HepG2 (cell line): ENCODE results near the gene STRN3. TPM values are rescaled to one million over a fixed set of nuclear protein-coding genes. Genes with fewer than 3 reads are reported as not detected.
A peak's percentile ranks its signal among the peaks of the same experiment; 100 is the strongest.

ENCODE experiments used
- ATAC-seq: fragments of 200-7000 bp; cut with Tn5 transposase; 3 replicates; pipeline ENCODE4 v1.9.1; 2020; ENCODE audit warnings: mild to moderate bottlenecking, moderate library complexity
- BruUV-seq: library from RNA; stranded (reverse); fragments of 400-500 nt; replicated peaks from 2 replicates; lab custom pipeline; 2021; lab: Mats Ljungman, UMichigan
- CTCF ChIA-PET: fragments of 300-600 bp; formaldehyde crosslinking; extraction: SDS; loops from one replicate; lab custom pipeline; 2021; ENCODE audit warnings: low total read pairs, inconsistent platforms, low intra/inter-chr PET ratio; lab: Yijun Ruan, JAX
- POLR2A ChIA-PET: fragments of 350-600 bp; sonication (Branson Sonifier 250); formaldehyde crosslinking; loops from one replicate; lab custom pipeline; 2020; ENCODE audit warnings: antibody characterized with exemption, inconsistent platforms; lab: Yijun Ruan, JAX
- DNase-seq: peaks from one replicate; pipeline ENCODE4 v3.0.0-alpha.2; 2015; ENCODE audit warnings: low spot score
- FAIRE-seq: peaks from 3 replicates; lab custom pipeline; 2011; peaks lifted over from hg19 to GRCh38; lab: Jason Lieb, UNC
- H2AFZ ChIP-seq: one replicate; pipeline ENCODE4 v1.6.1; 2011; ENCODE audit warnings: low read length, inconsistent platforms
- H3K27ac ChIP-seq: fragments of 300-600 bp; 3 replicates; pipeline ENCODE4 v1.8.0; 2011; ENCODE audit warnings: mixed run types, mild to moderate bottlenecking, mixed read lengths, low read length, inconsistent platforms; ENCODE audit not compliant: insufficient read depth; ENCODE audit errors: extremely low read length
- H3K27me3 ChIP-seq, 2 experiments: fragments of 200-600 bp in 1 of 2; 2 replicates in 1 of 2; 3 replicates in 1 of 2; pipeline versions ENCODE4 v1.6.0 to v1.8.0; 2011; ENCODE audit warnings: low read length in 2 of 2, mild to moderate bottlenecking in 2 of 2, moderate library complexity in 2 of 2, inconsistent platforms in 1 of 2; ENCODE audit not compliant: insufficient read depth in 2 of 2, control insufficient read depth in 1 of 2
- H3K36me3 ChIP-seq, 2 experiments: fragments of 200-600 bp in 1 of 2; replicated peaks in 1 of 2; 2 replicates in 1 of 2; 3 replicates in 1 of 2; pipeline versions ENCODE4 v1.5.1 to v1.8.0; 2011; ENCODE audit warnings: low read length in 2 of 2, inconsistent platforms in 1 of 2; ENCODE audit not compliant: insufficient read depth in 2 of 2, control insufficient read depth in 1 of 2
- H3K4me1 ChIP-seq: 2 replicates; pipeline ENCODE4 v1.5.1; 2012; ENCODE audit warnings: low read length, inconsistent platforms; ENCODE audit not compliant: insufficient read depth
- H3K4me2 ChIP-seq: 2 replicates; pipeline ENCODE4 v1.6.0; 2011; ENCODE audit warnings: low read depth, low read length, inconsistent platforms
- H3K4me3 ChIP-seq, 3 experiments: fragments of 200-600 bp in 1 of 3; sonication (generic), shearing (Covaris generic) in 1 of 3; replicated peaks in 1 of 3; 2 replicates each; pipeline ENCODE4 v1.5.1; 2011 to 2016; ENCODE audit warnings: low read length in 3 of 3, inconsistent platforms in 2 of 3, low read depth in 2 of 3, mild to moderate bottlenecking in 2 of 3, control low read depth in 1 of 3, mixed read lengths in 1 of 3; ENCODE audit not compliant: insufficient read depth in 1 of 3
- H3K79me2 ChIP-seq: one replicate; pipeline ENCODE4 v1.6.1; 2011; ENCODE audit warnings: low read length, inconsistent platforms; ENCODE audit not compliant: insufficient read depth
- H3K9ac ChIP-seq: 2 replicates; pipeline ENCODE4 v1.6.0; 2011; ENCODE audit warnings: mild to moderate bottlenecking, low read depth, low read length, inconsistent platforms; ENCODE audit not compliant: insufficient read depth
- H3K9me3 ChIP-seq: 2 replicates; pipeline ENCODE4 v1.5.1; 2012; ENCODE audit warnings: mild to moderate bottlenecking, low read length
- H4K20me1 ChIP-seq: 2 replicates; pipeline ENCODE4 v1.6.0; 2011; ENCODE audit warnings: inconsistent platforms, mild to moderate bottlenecking, low read length, moderate library complexity; ENCODE audit not compliant: insufficient read depth
- ATF2 ChIP-seq: sonication (generic); formaldehyde crosslinking; IDR thresholded peaks from 2 replicates; pipeline ENCODE4 v1.4.0; 2020; ENCODE audit warnings: missing genetic modification reagents
- HNRNPUL1 ChIP-seq: fragments of 200-400 bp; formaldehyde crosslinking; IDR thresholded peaks from 2 replicates; pipeline ENCODE4 v1.6.1; 2017; ENCODE audit warnings: low read depth, mild to moderate bottlenecking, low read length, moderate library complexity
- KDM6A ChIP-seq: IDR thresholded peaks from 2 replicates; pipeline ENCODE4 v1.6.1; 2016; ENCODE audit warnings: low read depth
- ONECUT2 ChIP-seq: sonication (generic); formaldehyde crosslinking; IDR thresholded peaks from 2 replicates; pipeline ENCODE4 v1.4.0; 2020; ENCODE audit warnings: missing genetic modification reagents
- RAD21 ChIP-seq: fragments of 450-650 bp; formaldehyde crosslinking; IDR thresholded peaks from 2 replicates; pipeline ENCODE4 v1.5.0; 2020; ENCODE audit warnings: mild to moderate bottlenecking
- SRSF9 ChIP-seq: fragments of 200-400 bp; formaldehyde crosslinking; IDR thresholded peaks from 2 replicates; pipeline ENCODE4 v1.6.1; 2018; ENCODE audit warnings: borderline replicate concordance, mild to moderate bottlenecking, low read depth, low read length; ENCODE audit not compliant: insufficient read depth, poor library complexity, severe bottlenecking
- STAG1 ChIP-seq: sonication (generic); formaldehyde crosslinking; IDR thresholded peaks from 2 replicates; pipeline ENCODE4 v1.4.0; 2020; ENCODE audit warnings: missing genetic modification reagents
- ZBTB8A ChIP-seq: sonication (generic); formaldehyde crosslinking; IDR thresholded peaks from 2 replicates; pipeline ENCODE4 v1.4.0; 2020; ENCODE audit warnings: mild to moderate bottlenecking, low read depth, missing genetic modification reagents, borderline replicate concordance
- ZNF367 ChIP-seq: sonication (generic); formaldehyde crosslinking; IDR thresholded peaks from 2 replicates; pipeline ENCODE4 v1.4.0; 2020; ENCODE audit warnings: missing genetic modification reagents, borderline replicate concordance
- in situ Hi-C: cut with HindIII; loops from 2 replicates; pipeline ENCODE4 v1.10.0; 2017; ENCODE audit warnings: low pct_unique_long_range_greater_than_20kb; ENCODE audit not compliant: extremely low pct_ligation_motif_present
- intact Hi-C: fragments of 100-400 bp; cut with micrococcal nuclease; formaldehyde crosslinking; loops from one replicate; pipeline ENCODE4 v1.10.0; 2022; ENCODE audit not compliant: unreplicated experiment
- polyA plus RNA-seq, 8 experiments: library from polyadenylated mRNA; depleted of rRNA in 3 of 8; stranded (reverse) in 7 of 8; unstranded in 1 of 8; fragments of >200 nt; fragmentation: Illumina TruSeq in 4 of 8; extraction: Trizol in 4 of 8; gene quantifications; 2 replicates each; pipeline versions ENCODE4 v1.2.1 to v1.2.3, GENCODE V29; 2011 to 2016; ENCODE audit warnings: low read depth in 4 of 8, missing spikeins in 1 of 8, mixed read lengths in 1 of 8; ENCODE audit not compliant: insufficient read depth in 1 of 8
- total RNA-seq, 5 experiments: library from RNA; depleted of rRNA; stranded (reverse); fragments of >200 nt; fragmentation: Illumina TruSeq; extraction: Trizol; gene quantifications; 2 replicates each; pipeline ENCODE4 v1.2.3, GENCODE V29; 2016; ENCODE audit warnings: low read depth in 1 of 5
- TF ChIP-seq, protein P1 (sequence below): sonication (generic); formaldehyde crosslinking; IDR thresholded peaks from 2 replicates; pipeline ENCODE4 v1.9.0; 2021; ENCODE audit warnings: mild to moderate bottlenecking, missing genetic modification reagents
- TF ChIP-seq, protein P2 (sequence below): sonication (generic); formaldehyde crosslinking; IDR thresholded peaks from 2 replicates; pipeline ENCODE4 v1.5.0; 2020; ENCODE audit warnings: mild to moderate bottlenecking, missing genetic modification reagents, moderate library complexity

STRN3 gene
- total and polyA plus RNA-seq, 2 of the 13 experiments (the other 11 are each of a cell fraction or from before 2014, with no cell fraction given), result 49.4 to 123 TPM

GRCh38 chr14:30907659-30908057, 118.5 kb downstream of the STRN3 start (continued):
- TF ChIP-seq, protein P1, sequence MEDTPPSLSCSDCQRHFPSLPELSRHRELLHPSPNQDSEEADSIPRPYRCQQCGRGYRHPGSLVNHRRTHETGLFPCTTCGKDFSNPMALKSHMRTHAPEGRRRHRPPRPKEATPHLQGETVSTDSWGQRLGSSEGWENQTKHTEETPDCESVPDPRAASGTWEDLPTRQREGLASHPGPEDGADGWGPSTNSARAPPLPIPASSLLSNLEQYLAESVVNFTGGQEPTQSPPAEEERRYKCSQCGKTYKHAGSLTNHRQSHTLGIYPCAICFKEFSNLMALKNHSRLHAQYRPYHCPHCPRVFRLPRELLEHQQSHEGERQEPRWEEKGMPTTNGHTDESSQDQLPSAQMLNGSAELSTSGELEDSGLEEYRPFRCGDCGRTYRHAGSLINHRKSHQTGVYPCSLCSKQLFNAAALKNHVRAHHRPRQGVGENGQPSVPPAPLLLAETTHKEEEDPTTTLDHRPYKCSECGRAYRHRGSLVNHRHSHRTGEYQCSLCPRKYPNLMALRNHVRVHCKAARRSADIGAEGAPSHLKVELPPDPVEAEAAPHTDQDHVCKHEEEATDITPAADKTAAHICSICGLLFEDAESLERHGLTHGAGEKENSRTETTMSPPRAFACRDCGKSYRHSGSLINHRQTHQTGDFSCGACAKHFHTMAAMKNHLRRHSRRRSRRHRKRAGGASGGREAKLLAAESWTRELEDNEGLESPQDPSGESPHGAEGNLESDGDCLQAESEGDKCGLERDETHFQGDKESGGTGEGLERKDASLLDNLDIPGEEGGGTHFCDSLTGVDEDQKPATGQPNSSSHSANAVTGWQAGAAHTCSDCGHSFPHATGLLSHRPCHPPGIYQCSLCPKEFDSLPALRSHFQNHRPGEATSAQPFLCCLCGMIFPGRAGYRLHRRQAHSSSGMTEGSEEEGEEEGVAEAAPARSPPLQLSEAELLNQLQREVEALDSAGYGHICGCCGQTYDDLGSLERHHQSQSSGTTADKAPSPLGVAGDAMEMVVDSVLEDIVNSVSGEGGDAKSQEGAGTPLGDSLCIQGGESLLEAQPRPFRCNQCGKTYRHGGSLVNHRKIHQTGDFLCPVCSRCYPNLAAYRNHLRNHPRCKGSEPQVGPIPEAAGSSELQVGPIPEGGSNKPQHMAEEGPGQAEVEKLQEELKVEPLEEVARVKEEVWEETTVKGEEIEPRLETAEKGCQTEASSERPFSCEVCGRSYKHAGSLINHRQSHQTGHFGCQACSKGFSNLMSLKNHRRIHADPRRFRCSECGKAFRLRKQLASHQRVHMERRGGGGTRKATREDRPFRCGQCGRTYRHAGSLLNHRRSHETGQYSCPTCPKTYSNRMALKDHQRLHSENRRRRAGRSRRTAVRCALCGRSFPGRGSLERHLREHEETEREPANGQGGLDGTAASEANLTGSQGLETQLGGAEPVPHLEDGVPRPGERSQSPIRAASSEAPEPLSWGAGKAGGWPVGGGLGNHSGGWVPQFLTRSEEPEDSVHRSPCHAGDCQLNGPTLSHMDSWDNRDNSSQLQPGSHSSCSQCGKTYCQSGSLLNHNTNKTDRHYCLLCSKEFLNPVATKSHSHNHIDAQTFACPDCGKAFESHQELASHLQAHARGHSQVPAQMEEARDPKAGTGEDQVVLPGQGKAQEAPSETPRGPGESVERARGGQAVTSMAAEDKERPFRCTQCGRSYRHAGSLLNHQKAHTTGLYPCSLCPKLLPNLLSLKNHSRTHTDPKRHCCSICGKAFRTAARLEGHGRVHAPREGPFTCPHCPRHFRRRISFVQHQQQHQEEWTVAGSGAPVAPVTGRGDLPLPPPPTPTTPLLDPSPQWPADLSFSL (CRISPR knock-in tag), result no peak
- TF ChIP-seq ONECUT2 (no peak), ZBTB8A (no peak)

- in situ Hi-C loops, result no loop called here
- no peak overlapping the region for H2AFZ ChIP-seq
- peaks cover 13% of the 10 kb centered on the region for H3K4me1 ChIP-seq
- DNase-seq (peak; percentile 58), FAIRE-seq (no peak), ATAC-seq (peak; percentile 37)
- peaks cover 36 to 88% of the 10 kb centered on the region in 2 experiments for H3K36me3 ChIP-seq
- H3K4me2 ChIP-seq, result no peak overlapping the region
- H3K27me3 ChIP-seq, result no peaks in the 10 kb centered on the region
- no peak overlapping the region for H3K4me3 ChIP-seq
- no peak overlapping the region for H3K9ac ChIP-seq
- no TSS peak for BruUV-seq
- intact Hi-C loops, result loop anchor here (1.0 kb wide), 2 partner anchors 33 to 251 kb away; partner anchors contain the start of gene COCH
- CTCF ChIA-PET, result interaction anchor here (1.9 to 2.6 kb wide), 2 partner anchors 33 to 251 kb away, joined by 10 to 12 read pairs; partner anchors contain the start of gene COCH
- POLR2A ChIA-PET, result no interaction called here
- H3K79me2 ChIP-seq, result no peaks in the 10 kb centered on the region
- H4K20me1 ChIP-seq, result no peaks in the 10 kb centered on the region; the same call in 1 of the 2 replicates
- no peaks in the 10 kb centered on the region for H3K9me3 ChIP-seq
- H3K27ac ChIP-seq, result no peak overlapping the region
- 0 out of 2 replicates have a peak, but pooled peaks have one; percentile 15 for TF ChIP-seq ATF2 (CRISPR knock-in tag)
- TF ChIP-seq, protein P2, sequence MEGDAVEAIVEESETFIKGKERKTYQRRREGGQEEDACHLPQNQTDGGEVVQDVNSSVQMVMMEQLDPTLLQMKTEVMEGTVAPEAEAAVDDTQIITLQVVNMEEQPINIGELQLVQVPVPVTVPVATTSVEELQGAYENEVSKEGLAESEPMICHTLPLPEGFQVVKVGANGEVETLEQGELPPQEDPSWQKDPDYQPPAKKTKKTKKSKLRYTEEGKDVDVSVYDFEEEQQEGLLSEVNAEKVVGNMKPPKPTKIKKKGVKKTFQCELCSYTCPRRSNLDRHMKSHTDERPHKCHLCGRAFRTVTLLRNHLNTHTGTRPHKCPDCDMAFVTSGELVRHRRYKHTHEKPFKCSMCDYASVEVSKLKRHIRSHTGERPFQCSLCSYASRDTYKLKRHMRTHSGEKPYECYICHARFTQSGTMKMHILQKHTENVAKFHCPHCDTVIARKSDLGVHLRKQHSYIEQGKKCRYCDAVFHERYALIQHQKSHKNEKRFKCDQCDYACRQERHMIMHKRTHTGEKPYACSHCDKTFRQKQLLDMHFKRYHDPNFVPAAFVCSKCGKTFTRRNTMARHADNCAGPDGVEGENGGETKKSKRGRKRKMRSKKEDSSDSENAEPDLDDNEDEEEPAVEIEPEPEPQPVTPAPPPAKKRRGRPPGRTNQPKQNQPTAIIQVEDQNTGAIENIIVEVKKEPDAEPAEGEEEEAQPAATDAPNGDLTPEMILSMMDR (CRISPR knock-in tag), result peak; percentile 62
- no peak for TF ChIP-seq ZNF367 (CRISPR knock-in tag)
- TF ChIP-seq KDM6A (CRISPR knock-in tag), result no peak
- TF ChIP-seq HNRNPUL1, result 0 out of 2 replicates have a peak, but pooled peaks have one; percentile 23
- peak; percentile 65 for TF ChIP-seq STAG1 (CRISPR knock-in tag)
- peak; percentile 68 for TF ChIP-seq SRSF9
- TF ChIP-seq RAD21 (CRISPR knock-in tag), result peak; percentile 30; the same call in 1 of the 2 replicates
These were observed 119.2 kb downstream of the STRN3 start for GRCh38 chr14:30906752-30907658.
